ENCODE data around the gene VPS33B.

Gene VPS33B

GRCh38 chr15:90949979-90950675 is 72.3 kb downstream of the VPS33B start:
- no peak for DNase-seq (ENCODE audit: low spot score)
